ENCODE measurements around the gene TYRP1. TPM values are rescaled to one million over a fixed set of nuclear protein-coding genes. Genes with fewer than 3 reads are reported as not detected.
"Not testable (repeated sequence)": the region's sequence is repeated elsewhere in the genome, so short reads cannot be mapped to it uniquely, and the experiment has no call there.

TYRP1 gene
- total RNA-seq, 2 experiments from 2014 or later: not detected

DNA sequence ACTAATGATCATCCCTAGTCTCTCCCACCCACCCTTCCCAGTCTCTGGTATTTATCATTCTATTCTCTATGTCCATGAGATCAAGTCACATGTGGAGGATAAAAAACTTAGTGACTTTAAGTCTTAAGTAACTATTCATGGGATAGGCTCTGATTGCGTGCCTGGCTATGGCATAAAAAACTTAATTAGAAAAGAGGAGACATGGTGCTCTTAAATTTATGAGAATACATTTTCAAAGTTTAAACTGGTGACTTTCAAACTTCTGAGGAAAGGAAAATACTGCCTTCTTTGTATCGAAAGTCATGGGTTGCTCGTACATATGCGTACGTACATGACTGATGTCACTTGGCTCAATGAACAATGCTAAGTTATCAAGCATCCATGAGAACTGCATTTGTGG, 18.2 kb upstream of the TYRP1 start:
- Mint-ChIP-seq H3K27ac (no peak overlapping the region), H3K4me3 (no peak overlapping the region), H3K4me1 (ENCODE audit: low read depth) (no peaks in the 10 kb centered on the region), H3K9me3 (peaks cover 6% of the 10 kb centered on the region), H3K27me3 (no peaks in the 10 kb centered on the region), H3K36me3 (no peaks in the 10 kb centered on the region)
- CTCF ChIA-PET: no interaction called here
- POLR2A ChIA-PET: no interaction called here
- intact Hi-C loops (cut with micrococcal nuclease): no loop called here
- DNase-seq: no peak

DNA sequence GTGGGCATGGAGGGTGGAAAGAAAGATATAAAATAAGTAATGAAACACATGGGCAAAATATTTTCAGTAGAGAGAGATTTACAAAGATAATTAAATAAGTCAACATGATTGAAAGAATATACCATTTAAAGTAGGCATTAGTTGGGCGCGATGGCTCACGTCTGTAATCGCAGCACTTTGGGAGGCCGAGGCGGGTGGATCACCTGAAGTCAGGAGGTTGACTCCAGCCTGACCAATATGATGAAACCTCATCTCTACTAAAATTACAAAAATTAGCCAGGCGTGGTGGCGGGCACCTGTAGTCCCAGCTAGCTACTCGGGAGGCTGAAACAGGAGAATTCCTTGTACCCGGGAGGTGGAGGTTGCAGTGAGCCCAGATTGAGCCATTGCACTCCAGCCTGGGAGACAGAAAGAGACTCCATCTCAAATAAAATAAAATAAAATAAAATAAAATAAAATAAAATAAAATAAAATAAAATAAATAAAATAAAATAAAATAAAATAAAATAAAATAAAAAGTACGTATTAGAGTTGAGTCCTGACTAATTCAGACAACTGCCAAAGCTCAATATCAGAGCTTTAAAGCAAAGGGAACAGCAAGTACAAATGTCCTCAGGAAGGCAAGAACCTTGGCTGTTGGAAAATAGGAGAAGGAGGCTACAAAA, 15.6 kb upstream of the TYRP1 start:
- H3K9me3 Mint-ChIP-seq; H3K36me3 Mint-ChIP-seq; H3K4me1 Mint-ChIP-seq (ENCODE audit: low read depth); H3K27ac Mint-ChIP-seq; H3K4me3 Mint-ChIP-seq; POLR2A ChIA-PET; CTCF ChIA-PET; intact Hi-C loops (cut with micrococcal nuclease); H3K27me3 Mint-ChIP-seq; DNase-seq: not testable (repeated sequence)

DNA sequence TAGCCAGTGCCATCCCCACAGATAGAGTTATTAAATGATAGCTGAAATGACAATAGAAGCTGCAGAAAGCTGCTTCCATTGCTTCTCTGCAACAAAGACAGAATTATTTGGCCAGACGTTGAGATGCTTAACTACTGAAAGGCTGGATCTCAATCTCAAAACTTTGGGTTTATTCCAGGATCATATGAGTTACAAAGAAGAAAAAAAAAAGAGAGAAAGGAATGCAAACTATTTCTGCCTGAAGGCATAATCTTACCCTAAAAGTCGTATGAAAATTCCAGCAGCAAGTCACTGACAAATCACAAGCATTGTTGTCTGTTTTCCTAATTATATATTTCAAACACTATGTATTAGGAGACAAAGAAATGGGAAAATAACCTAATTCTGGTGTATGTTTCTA, 12.8 kb upstream of the TYRP1 start:
- ChIA-PET POLR2A (no interaction called here), CTCF (no interaction called here)
- no peak for DNase-seq
- Mint-ChIP-seq H3K36me3 (no peaks in the 10 kb centered on the region), H3K27ac (no peak overlapping the region), H3K27me3 (no peaks in the 10 kb centered on the region), H3K9me3 (peaks cover 12% of the 10 kb centered on the region), H3K4me3 (no peak overlapping the region), H3K4me1 (ENCODE audit: low read depth) (no peaks in the 10 kb centered on the region)
- intact Hi-C loops (cut with micrococcal nuclease): no loop called here

DNA sequence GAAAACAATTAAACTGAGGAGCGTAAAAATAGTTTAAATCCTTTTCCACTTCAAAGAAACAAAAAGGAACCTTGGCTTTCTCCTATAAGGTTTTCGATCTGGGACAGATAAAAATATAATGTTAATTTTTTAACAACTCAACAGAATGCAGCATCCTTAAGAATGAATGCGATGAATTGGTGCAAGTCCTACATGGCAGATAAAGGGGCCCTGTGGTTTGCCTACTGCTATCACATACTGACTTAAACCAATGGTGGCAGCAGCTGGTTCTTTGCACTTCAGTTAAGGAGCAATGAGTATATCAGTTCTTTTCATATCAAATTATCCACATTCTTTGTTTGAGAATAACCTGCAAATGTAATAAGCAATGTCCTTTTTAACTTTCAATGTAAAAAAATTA, 12.4 kb upstream of the TYRP1 start:
- CTCF ChIA-PET: no interaction called here
- intact Hi-C loops (cut with micrococcal nuclease): no loop called here
- Mint-ChIP-seq H3K9me3 (peaks cover 12% of the 10 kb centered on the region), H3K36me3 (no peaks in the 10 kb centered on the region), H3K4me1 (ENCODE audit: low read depth) (no peaks in the 10 kb centered on the region), H3K4me3 (no peak overlapping the region), H3K27me3 (no peaks in the 10 kb centered on the region), H3K27ac (no peak overlapping the region)
- DNase-seq: no peak
- POLR2A ChIA-PET: no interaction called here

DNA sequence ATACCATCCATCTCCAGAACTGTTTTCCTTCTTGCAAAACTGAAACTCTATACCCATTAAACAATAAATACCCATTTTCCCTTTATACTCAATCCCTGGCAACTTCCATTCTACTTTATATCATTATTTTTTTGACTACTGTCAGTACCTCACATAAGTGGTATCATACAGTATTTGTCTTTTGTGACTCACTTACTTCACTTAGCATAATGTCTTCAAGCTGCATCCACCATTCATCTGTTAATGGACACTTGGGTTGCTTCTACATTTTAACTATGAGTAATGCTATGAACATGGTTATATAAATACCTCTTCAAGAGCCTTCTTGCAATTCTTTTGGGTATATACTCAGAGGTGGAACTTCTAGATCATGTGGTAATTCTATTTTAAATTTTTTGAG, 11.6 kb upstream of the TYRP1 start:
- POLR2A ChIA-PET: no interaction called here

DNA sequence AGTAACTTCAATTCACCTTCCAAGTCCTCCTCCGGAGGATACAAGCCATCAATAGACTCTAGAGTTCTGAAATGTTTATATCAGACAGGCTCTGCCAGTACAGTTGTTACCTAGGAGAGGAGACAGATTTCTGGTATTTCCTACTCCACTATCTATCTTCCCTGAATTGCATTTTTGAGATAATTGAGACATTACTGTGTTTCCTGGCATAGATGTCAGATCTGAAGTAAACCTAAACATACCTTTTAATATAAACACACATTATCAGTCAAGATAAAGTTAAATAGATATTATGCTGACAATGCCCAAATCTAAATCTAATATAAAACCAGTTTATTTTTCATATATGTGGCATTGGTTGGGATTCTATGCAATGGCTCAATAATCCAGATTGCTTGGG, 8.2 kb upstream of the TYRP1 start:
- Mint-ChIP-seq H3K4me1 (ENCODE audit: low read depth) (no peaks in the 10 kb centered on the region), H3K27me3 (no peaks in the 10 kb centered on the region), H3K4me3 (no peak overlapping the region), H3K27ac (no peak overlapping the region), H3K36me3 (no peaks in the 10 kb centered on the region), H3K9me3 (peaks cover 9% of the 10 kb centered on the region)
- ChIA-PET CTCF (no interaction called here), POLR2A (no interaction called here)
- intact Hi-C loops (cut with micrococcal nuclease): no loop called here
- no peak for DNase-seq

More for the DNA sequence above, 11.6 kb upstream of the TYRP1 start:
- CTCF ChIA-PET: no interaction called here
- no peak overlapping the region for H3K27ac Mint-ChIP-seq
- no peaks in the 10 kb centered on the region for H3K27me3 Mint-ChIP-seq
- no peaks in the 10 kb centered on the region for H3K36me3 Mint-ChIP-seq
- intact Hi-C loops (cut with micrococcal nuclease): no loop called here
- no peak overlapping the region for H3K4me3 Mint-ChIP-seq
- no peaks in the 10 kb centered on the region for H3K4me1 Mint-ChIP-seq (ENCODE audit: low read depth)
- peaks cover 10% of the 10 kb centered on the region for H3K9me3 Mint-ChIP-seq
- DNase-seq: no peak

DNA sequence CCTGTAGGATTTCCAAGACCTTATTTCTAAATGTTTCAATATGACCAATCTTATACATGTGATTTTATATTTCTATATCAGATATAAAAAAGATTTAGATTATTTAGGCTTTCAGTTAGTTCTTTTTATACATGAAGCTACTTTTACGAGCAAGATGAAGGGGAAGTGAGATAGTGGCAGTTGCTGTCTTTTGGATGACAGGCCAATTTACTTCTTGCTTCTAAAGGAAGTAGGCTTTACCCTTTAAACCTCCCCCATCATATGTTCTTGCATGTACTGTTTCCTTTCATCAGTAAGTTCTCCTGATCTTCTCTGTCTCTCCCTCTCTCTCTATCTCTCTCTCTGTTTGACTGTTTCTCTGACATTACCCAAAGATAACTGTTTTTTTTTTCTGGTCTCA, 4.0 kb upstream of the TYRP1 start:
- no peaks in the 10 kb centered on the region for H3K36me3 Mint-ChIP-seq
- POLR2A ChIA-PET: no interaction called here
- H3K4me1 Mint-ChIP-seq (ENCODE audit: low read depth): no peaks in the 10 kb centered on the region
- intact Hi-C loops (cut with micrococcal nuclease): no loop called here
- CTCF ChIA-PET: no interaction called here
- peaks cover 16% of the 10 kb centered on the region for H3K9me3 Mint-ChIP-seq
- no peak overlapping the region for H3K27ac Mint-ChIP-seq
- H3K27me3 Mint-ChIP-seq: no peaks in the 10 kb centered on the region
- no peak overlapping the region for H3K4me3 Mint-ChIP-seq
- no peak for DNase-seq

DNA sequence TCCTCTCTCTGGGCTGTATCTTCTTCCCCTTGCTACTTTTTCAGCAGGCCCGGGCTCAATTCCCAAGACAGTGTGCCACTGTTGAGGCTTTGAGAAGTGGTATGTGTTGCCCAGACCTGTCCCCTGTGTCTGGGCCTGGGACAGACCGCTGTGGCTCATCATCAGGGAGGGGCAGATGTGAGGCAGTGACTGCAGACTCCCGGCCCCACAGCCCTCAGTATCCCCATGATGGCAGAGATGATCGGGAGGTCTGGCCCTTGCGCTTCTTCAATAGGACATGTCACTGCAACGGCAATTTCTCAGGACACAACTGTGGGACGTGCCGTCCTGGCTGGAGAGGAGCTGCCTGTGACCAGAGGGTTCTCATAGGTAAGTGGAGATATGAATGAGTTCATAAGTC, 828 bp downstream of the TYRP1 start:
- CTCF ChIA-PET: no interaction called here
- no peak for DNase-seq
- POLR2A ChIA-PET: no interaction called here
- Mint-ChIP-seq H3K36me3 (no peaks in the 10 kb centered on the region), H3K27ac (no peak overlapping the region), H3K27me3 (no peaks in the 10 kb centered on the region), H3K9me3 (peaks cover 29% of the 10 kb centered on the region), H3K4me3 (no peak overlapping the region), H3K4me1 (ENCODE audit: low read depth) (no peaks in the 10 kb centered on the region)
- intact Hi-C loops (cut with micrococcal nuclease): no loop called here

DNA sequence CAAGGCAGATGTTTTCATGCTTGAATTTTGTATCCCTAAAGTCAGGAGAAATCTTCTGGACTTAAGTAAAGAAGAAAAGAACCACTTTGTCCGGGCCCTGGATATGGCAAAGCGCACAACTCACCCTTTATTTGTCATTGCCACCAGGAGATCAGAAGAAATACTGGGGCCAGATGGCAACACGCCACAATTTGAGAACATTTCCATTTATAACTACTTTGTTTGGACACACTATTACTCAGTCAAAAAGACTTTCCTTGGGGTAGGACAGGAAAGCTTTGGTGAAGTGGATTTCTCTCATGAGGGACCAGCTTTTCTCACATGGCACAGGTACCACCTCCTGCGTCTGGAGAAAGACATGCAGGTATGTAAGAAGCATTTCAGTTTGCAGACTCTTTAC, 2.3 kb downstream of the TYRP1 start:
- ChIA-PET POLR2A (no interaction called here), CTCF (no interaction called here)
- DNase-seq: no peak
- H3K27ac Mint-ChIP-seq: no peak overlapping the region
- H3K4me1 Mint-ChIP-seq (ENCODE audit: low read depth): no peaks in the 10 kb centered on the region
- H3K4me3 Mint-ChIP-seq: no peak overlapping the region
- no peaks in the 10 kb centered on the region for H3K36me3 Mint-ChIP-seq
- intact Hi-C loops (cut with micrococcal nuclease): no loop called here
- H3K27me3 Mint-ChIP-seq: no peaks in the 10 kb centered on the region
- H3K9me3 Mint-ChIP-seq: peaks cover 26% of the 10 kb centered on the region

DNA sequence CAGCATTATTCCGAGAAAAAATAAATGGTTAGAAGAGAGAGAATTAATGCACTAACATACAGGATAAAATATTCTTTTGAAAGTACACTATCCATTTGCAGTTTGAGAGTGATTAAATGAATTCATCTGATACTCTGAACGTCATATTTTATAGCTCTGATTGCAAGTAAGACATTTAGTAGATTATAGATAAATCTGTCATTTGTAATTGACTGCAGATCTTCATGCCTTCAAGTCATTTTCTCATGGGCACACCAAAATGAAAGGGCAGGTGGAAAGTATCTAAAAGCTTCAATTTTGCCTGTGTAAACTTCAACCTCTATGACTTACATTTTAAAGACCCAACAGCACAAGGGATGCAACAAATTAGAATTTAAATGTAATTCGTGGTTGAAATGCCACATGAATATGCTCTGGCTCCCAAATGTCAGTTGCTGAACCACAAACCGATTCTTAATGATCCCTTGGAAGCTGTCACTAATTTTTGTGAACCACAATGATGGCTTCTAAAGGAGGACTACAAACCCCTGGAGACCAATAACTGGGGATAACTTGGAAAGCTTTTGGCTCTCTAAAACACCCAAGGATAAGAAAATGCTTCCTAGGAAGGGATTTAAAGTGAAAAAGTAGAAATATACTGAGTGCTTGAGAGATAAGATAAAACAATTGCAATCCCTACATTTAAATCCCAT, 3.9 kb downstream of the TYRP1 start:
- no peak overlapping the region for H3K4me3 Mint-ChIP-seq
- no peak for DNase-seq
- no peaks in the 10 kb centered on the region for H3K4me1 Mint-ChIP-seq (ENCODE audit: low read depth)
- CTCF ChIA-PET: no interaction called here
- H3K9me3 Mint-ChIP-seq: peaks cover 29% of the 10 kb centered on the region
- intact Hi-C loops (cut with micrococcal nuclease): no loop called here
- no peak overlapping the region for H3K27ac Mint-ChIP-seq
- H3K36me3 Mint-ChIP-seq: no peaks in the 10 kb centered on the region
- POLR2A ChIA-PET: no interaction called here
- no peaks in the 10 kb centered on the region for H3K27me3 Mint-ChIP-seq

DNA sequence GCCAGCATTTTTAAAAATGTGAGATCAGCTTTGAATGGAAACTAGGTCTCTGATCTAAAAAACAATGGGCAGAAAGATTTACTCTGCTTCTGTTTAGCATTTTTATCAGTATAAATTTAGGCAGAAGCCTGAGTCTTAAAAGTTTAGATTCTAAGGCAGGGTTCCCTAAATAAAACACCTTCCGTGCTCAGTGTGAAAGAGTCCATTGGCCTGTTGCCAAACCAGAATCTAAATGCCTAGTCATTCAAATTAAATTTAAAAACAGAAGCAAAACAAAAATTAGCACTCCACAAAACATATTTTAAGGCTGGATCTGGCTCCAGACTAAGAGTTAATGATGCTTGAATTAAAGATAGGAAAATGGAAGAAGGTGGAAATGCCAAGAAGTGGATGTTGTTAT, 4.5 kb downstream of the TYRP1 start:
- CTCF ChIA-PET: no interaction called here
- H3K4me3 Mint-ChIP-seq: no peak overlapping the region
- no peaks in the 10 kb centered on the region for H3K4me1 Mint-ChIP-seq (ENCODE audit: low read depth)
- no peak for DNase-seq
- H3K27me3 Mint-ChIP-seq: no peaks in the 10 kb centered on the region
- H3K9me3 Mint-ChIP-seq: peaks cover 29% of the 10 kb centered on the region
- H3K36me3 Mint-ChIP-seq: no peaks in the 10 kb centered on the region
- H3K27ac Mint-ChIP-seq: no peak overlapping the region
- intact Hi-C loops (cut with micrococcal nuclease): no loop called here
- POLR2A ChIA-PET: no interaction called here

DNA sequence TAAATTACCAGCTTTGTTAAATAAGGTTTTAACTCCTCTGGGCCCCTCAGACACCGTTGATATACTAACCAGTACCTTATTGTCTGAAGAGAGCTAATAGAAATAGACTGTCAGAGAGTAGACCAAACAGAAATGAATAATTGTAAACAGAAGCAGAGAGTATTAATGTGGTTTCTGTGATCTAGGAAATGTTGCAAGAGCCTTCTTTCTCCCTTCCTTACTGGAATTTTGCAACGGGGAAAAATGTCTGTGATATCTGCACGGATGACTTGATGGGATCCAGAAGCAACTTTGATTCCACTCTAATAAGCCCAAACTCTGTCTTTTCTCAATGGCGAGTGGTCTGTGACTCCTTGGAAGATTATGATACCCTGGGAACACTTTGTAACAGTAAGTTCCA, 5.1 kb downstream of the TYRP1 start:
- ChIA-PET CTCF (no interaction called here), POLR2A (no interaction called here)
- H3K4me3 Mint-ChIP-seq: no peak overlapping the region
- no peak overlapping the region for H3K27ac Mint-ChIP-seq
- intact Hi-C loops (cut with micrococcal nuclease): no loop called here
- no peaks in the 10 kb centered on the region for H3K36me3 Mint-ChIP-seq
- H3K27me3 Mint-ChIP-seq: no peaks in the 10 kb centered on the region
- H3K9me3 Mint-ChIP-seq: peaks cover 25% of the 10 kb centered on the region
- H3K4me1 Mint-ChIP-seq (ENCODE audit: low read depth): no peaks in the 10 kb centered on the region
- no peak for DNase-seq

DNA sequence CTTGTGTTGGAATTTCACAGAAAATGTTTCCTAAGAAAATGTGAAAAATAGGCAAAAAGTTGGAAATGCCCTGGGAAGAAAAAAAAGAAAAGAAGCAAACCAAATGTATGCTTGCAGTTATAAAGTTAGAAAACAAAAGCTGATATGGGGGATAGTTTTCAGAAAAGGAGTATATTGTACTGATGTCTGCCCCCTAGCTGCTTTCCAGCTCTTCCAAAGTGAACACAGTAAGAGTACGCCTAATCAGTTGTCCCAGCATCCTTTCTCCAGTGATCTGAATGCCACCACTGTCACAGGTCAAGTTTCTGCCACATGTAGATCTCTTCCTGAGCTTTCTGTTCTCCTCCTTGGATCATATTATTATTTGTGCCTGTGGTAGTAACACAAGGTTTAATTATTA, 5.8 kb downstream of the TYRP1 start:
- Mint-ChIP-seq H3K36me3 (no peaks in the 10 kb centered on the region), H3K9me3 (peaks cover 25% of the 10 kb centered on the region), H3K4me3 (no peak overlapping the region), H3K27me3 (no peaks in the 10 kb centered on the region), H3K4me1 (ENCODE audit: low read depth) (no peaks in the 10 kb centered on the region), H3K27ac (no peak overlapping the region)
- DNase-seq: no peak
- POLR2A ChIA-PET: no interaction called here
- intact Hi-C loops (cut with micrococcal nuclease): no loop called here
- CTCF ChIA-PET: no interaction called here

Data from activated CD4-positive, alpha-beta memory T cell treated with anti-CD3 and anti-CD28 coated beads for 36 hours (primary cell).